ENCODE results near the gene NELL2. TPM values are rescaled to one million over a fixed set of nuclear protein-coding genes. Genes with fewer than 3 reads are reported as not detected.
"Not testable (repeated sequence)": the region's sequence is repeated elsewhere in the genome, so short reads cannot be mapped to it uniquely, and the experiment has no call there.

The NELL2 gene
- not detected in 2 replicates for total RNA-seq (2014; rRNA removed; shearing (Covaris generic))

GRCh38 chr12:44875954-44876543 lies at the start of gene NELL2:
Gene NELL2, minus strand, starts transcription at chr12:44876315. Its CDS starts 446 bp downstream, at chr12:44875869.
- no peak for DNase-seq (ENCODE audit: low spot score)

DNA sequence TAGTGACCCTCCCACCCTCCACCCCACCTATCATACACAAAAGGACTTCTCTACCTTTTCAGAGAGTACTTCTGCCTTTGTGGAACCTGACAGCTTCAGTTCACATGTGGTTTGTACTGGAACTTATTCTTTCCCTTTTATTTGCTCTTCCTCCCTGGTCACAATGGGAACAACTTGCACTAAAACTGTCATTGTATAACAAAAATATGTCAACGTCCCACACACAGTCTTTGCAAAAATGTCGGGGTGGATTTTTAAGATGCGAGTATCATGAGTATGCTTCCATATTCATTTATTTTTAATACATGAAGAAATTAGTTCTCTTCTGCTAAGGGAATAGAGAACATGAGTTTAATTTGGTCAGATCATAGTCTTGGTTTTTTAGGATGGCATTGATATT lies 45.6 kb upstream of the NELL2 start:
- no peak for DNase-seq (ENCODE audit: low spot score)

DNA sequence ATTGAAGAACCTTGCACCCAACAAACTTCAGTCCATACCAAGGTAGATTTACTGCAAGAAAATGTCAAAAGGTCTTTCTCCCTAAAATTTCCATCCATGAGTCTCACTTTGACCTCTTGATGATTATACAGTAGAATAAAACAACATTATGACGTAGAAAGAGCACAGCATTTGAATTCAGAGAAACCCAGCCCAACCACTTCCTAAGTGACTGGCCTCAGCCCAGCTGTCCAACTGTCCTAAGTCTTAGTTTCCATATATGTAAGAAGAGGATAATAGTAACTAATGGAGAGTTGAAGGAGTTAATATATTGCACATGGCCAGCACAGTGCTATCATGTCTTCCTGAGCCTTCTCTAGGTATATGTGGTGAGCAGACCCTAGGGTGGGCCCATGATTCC lies 41.0 kb upstream of the NELL2 start:
- no peak for DNase-seq (ENCODE audit: low spot score)

DNA sequence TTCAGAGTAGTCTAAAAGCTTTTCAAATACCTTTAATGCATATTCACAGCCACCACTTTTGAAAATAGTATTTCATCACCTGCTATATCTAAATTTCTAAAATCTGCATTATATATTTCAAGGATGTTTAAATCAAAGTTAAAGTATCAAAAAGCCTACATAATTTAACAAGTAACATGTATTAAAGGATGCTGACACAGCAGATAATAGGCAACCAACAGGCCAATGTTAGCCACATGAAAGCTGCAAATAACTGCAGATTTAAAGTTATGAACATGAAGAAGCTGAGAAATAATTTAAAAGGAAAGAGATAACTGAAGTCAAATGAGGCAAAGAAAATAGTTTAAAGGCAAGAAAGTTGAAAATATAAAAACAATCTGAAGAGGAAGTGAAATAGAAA lies 39.8 kb upstream of the NELL2 start:
- no peak for DNase-seq (ENCODE audit: low spot score)

GRCh38 chr12:44904321-44904720 lies 28.2 kb upstream of the NELL2 start:
- DNase-seq (ENCODE audit: low spot score): no peak

- DNase-seq (ENCODE audit: low spot score): not testable (repeated sequence)
These were observed 22.0 kb upstream of the NELL2 start for GRCh38 chr12:44898108-44898507.

GRCh38 chr12:44889926-44890325 lies 13.8 kb upstream of the NELL2 start:
- no peak for DNase-seq (ENCODE audit: low spot score)

DNA sequence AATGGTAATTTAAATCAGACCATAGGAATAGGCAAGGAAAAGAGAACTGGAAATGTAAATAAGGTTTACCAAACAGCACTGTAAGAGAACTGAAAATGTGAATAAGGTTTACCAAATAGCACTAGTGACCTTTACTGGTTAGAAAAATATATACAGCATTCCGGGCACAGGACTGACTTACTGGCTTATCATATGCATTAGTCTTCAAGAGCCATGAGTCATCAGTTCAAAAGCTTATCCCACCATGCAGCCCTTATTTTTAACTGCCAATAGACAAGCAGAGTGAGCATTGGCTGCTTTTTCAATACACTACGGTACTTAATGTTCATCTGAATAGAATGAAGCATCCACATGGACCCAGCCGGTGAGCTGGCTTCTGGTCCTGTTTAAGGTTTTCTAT lies 13.0 kb upstream of the NELL2 start:
- no peak for DNase-seq (ENCODE audit: low spot score)

- DNase-seq (ENCODE audit: low spot score): no peak
These were observed 9.8 kb upstream of the NELL2 start for GRCh38 chr12:44885902-44886301.

- DNase-seq (ENCODE audit: low spot score): no peak
These were observed 5.1 kb upstream of the NELL2 start for GRCh38 chr12:44881197-44881596.

DNA sequence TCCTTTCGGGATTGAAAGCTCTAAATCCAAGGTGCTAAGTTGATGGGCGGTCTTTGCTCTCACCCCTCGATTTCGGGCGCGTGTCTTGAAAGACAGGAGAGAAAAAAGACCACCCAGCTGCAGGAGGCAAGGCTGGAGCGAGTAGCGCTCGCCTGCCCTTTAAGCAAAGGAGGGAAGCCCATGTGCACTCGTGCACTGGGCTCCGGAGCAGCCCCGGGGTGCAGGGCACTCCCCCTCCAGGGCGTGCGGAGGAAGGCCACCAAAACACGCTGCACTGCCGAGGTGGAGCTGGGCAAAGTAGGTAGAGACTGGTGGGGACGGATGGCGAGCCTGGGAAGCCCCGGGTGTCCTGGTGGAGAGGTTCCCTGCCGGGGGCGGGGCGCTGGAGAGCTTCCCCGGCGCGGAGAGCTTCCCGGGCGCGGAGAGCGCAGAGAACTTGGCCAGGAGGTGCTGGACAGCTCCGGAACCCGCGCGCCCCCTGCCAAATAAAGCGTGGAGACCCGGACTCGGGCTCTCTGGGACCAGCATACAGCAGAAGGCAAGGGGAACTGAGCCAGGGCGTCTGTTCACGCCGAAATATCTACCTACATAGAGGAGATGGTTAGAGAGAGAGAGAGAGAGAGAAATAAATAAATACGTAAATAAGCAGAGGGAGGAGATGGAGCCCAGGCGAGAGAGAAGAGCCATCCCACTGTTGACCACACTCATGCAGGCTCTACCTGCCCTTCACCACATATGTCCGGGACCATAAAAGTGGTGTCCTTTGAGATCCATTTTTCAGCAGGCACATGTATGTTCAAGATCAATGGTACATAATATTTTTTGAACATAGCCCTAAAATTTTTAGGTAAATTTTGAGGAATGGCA lies 662 bp upstream of the NELL2 start:
- DNase-seq (ENCODE audit: low spot score): no peak

DNA sequence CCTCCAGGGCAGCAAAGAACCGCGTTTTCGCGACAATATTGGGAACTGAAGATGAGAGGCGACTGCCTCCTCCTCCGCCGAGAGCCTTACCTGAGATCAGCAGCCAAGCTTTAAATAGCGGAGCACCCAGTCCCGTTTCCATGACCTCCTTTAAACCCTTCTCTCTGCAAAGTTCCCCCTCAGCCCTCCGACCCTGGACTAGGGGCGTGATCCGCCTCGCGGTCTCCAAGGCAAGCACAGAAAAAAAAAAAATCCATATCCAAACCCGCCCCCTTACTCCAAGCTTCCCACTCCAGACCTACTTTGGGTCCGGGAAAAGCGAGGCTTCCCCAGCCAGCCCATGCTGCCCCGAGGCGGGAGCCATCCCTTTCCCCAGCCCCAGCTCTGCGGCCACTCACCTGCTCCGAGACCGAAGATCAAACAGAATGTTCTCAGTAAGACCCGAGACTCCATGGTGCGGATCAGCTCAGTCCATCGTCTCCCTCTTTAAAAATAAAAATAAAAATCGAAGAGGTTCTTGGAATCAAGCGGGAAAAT lies 630 bp downstream of the NELL2 start:
- DNase-seq (ENCODE audit: low spot score): no peak

DNA sequence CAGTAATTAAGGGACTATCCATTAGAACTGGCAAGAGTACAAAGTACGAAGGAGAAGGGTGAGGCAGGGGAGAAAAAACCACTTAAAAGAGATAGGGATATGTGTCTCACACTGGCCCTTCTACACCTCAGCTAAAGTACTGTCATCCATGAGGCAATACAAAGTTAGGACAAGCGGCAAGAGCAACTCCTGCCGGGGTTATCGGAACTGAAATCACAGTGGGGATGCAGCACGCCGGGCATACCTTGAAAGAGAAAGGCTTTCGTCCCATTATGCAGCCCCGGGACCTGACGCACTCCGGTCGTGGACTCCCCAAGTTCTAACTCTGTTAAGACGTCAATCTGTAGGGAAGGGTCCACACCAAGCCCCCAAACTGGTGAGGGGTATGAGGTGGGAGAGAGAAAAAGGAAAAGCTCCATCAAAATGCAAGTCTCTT lies 1.1 kb downstream of the NELL2 start:
- no peak for DNase-seq (ENCODE audit: low spot score)

- DNase-seq (ENCODE audit: low spot score): no peak
These were observed 2.2 kb downstream of the NELL2 start for GRCh38 chr12:44873898-44874297.

- DNase-seq (ENCODE audit: low spot score): no peak
These were observed 6.6 kb downstream of the NELL2 start for GRCh38 chr12:44869503-44869902.

DNA sequence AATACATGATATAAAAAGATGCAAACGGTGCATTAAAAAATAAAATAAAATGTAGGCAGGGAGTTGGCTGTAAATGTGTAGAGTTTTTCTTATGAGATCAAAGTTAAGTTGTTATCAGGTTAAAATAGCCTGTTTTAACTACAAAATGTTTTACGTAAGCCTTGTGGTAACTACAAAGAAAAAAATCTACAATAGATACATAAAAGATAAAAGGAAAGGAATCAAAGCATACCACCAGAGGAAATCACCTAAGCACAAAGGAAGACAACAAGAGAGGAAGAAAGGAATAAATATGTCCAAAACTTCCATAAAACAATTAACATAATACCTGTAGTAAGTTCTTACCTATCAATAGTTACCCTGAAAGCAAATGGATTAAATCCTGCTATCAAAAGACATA lies 12.2 kb downstream of the NELL2 start:
- no peak for DNase-seq (ENCODE audit: low spot score)

DNA sequence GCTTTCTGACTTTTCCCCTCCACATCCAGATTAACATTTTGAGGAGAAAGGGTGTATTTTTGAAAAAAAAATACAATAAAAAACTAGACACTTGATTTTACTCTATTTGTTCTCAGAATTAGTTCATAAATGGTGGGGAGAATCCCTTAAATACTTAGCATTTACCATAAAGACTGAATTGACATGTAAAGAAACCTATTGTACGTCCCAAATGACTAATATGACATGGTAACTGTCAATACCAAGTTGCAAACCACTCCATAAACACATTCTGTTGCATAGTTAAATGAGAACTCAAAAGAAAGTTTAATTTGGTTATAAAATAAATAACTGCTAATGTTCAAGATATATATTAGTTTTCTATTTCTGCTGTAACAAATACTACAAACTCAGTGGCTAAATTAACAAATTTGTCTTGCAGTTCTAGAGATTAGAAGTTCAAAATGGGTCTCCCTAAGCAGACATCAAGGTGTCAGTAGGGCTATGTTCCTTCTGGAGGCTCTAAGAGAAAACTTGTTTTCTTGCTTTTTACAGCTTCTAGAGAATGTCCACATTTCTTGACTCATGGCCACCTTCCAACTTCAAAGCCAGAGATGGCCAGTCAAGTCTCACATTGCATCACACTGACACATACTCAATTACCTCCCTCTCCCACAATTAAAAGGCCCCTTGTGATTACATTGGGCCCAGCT lies 16.0 kb downstream of the NELL2 start:
- DNase-seq (ENCODE audit: low spot score): no peak

- no peak for DNase-seq (ENCODE audit: low spot score)
These were observed 17.8 kb downstream of the NELL2 start for GRCh38 chr12:44858226-44858855.

- no peak for DNase-seq (ENCODE audit: low spot score)
These were observed 23.6 kb downstream of the NELL2 start for GRCh38 chr12:44852483-44852882.

DNA sequence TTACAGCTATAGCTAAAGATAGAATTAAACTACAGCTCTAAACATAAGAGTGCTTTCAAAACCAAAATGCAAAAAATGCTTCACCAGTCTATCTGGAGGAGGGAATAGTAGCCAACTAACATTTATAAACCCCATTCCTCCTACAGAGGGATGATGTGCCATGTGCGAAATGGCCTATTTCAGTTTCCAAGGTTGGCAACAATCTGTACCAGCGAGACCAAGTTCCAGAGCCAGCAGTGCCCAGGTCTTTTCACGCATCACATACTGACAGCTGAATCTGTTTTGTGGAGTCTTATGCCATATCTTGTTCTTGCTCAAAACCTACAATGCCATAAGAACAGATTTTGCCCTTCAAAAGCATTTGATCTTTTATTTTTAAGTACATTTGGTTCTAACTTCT lies 24.5 kb downstream of the NELL2 start:
- DNase-seq (ENCODE audit: low spot score): no peak

GRCh38 chr12:44848703-44849085 lies 27.4 kb downstream of the NELL2 start:
- no peak for DNase-seq (ENCODE audit: low spot score)

Measured in HT-29 (cell line).